Measurements from ENCODE around the gene MCHR2.

GRCh38 chr6:99995916-99996315 lies 1.9 kb upstream of the MCHR2 start:
- TF ChIP-seq, protein P1, sequence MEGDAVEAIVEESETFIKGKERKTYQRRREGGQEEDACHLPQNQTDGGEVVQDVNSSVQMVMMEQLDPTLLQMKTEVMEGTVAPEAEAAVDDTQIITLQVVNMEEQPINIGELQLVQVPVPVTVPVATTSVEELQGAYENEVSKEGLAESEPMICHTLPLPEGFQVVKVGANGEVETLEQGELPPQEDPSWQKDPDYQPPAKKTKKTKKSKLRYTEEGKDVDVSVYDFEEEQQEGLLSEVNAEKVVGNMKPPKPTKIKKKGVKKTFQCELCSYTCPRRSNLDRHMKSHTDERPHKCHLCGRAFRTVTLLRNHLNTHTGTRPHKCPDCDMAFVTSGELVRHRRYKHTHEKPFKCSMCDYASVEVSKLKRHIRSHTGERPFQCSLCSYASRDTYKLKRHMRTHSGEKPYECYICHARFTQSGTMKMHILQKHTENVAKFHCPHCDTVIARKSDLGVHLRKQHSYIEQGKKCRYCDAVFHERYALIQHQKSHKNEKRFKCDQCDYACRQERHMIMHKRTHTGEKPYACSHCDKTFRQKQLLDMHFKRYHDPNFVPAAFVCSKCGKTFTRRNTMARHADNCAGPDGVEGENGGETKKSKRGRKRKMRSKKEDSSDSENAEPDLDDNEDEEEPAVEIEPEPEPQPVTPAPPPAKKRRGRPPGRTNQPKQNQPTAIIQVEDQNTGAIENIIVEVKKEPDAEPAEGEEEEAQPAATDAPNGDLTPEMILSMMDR (IDR thresholded peaks at IDR 0.05; ENCODE audit: low read length), result no peak
- no peak for TF ChIP-seq EZH2 (optimal IDR thresholded peaks at IDR 0.05; ENCODE audit: low read depth, low read length)
